Measurements from ENCODE around the gene NAP1L4.

NAP1L4 gene

GRCh38 chr11:2934611-2935239, 57.4 kb downstream of the NAP1L4 start:
- peak in 1 of 2 donors; percentile 59 for DNase-seq
- intact Hi-C loops (cut with DNase I; ENCODE audit: low total_unique reads) = no loop called here
- H3K4me1 ChIP-seq = peaks cover 0 to 30% (median 18%) of the 10 kb centered on the region in 4 donors
- H3K36me3 ChIP-seq = no peaks in the 10 kb centered on the region
- no peak overlapping the region for H3K27ac ChIP-seq
- H3K9me3 ChIP-seq = peaks cover 0 to 19% (median 6%) of the 10 kb centered on the region in 3 donors
- peaks cover 0 to 1% of the 10 kb centered on the region in 2 donors for H3K27me3 ChIP-seq
- no peak overlapping the region for H3K4me3 ChIP-seq
- TF ChIP-seq, protein P1, sequence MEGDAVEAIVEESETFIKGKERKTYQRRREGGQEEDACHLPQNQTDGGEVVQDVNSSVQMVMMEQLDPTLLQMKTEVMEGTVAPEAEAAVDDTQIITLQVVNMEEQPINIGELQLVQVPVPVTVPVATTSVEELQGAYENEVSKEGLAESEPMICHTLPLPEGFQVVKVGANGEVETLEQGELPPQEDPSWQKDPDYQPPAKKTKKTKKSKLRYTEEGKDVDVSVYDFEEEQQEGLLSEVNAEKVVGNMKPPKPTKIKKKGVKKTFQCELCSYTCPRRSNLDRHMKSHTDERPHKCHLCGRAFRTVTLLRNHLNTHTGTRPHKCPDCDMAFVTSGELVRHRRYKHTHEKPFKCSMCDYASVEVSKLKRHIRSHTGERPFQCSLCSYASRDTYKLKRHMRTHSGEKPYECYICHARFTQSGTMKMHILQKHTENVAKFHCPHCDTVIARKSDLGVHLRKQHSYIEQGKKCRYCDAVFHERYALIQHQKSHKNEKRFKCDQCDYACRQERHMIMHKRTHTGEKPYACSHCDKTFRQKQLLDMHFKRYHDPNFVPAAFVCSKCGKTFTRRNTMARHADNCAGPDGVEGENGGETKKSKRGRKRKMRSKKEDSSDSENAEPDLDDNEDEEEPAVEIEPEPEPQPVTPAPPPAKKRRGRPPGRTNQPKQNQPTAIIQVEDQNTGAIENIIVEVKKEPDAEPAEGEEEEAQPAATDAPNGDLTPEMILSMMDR (IDR thresholded peaks at IDR 0.05) = no peak

GRCh38 chr11:2934021-2934550, 58.0 kb downstream of the NAP1L4 start:
- peaks cover 0 to 7% of the 10 kb centered on the region in 2 donors for H3K27me3 ChIP-seq
- H3K27ac ChIP-seq = peak overlapping the region in 1 of 2 donors; percentile 35
- DNase-seq = no peak
- TF ChIP-seq, protein P1 (IDR thresholded peaks at IDR 0.05) = no peak
- H3K9me3 ChIP-seq = peaks cover 0 to 19% (median 6%) of the 10 kb centered on the region in 3 donors
- intact Hi-C loops (cut with DNase I; ENCODE audit: low total_unique reads) = no loop called here
- no peak overlapping the region for H3K4me3 ChIP-seq
- H3K4me1 ChIP-seq = peaks cover 0 to 37% (median 23%) of the 10 kb centered on the region in 4 donors
- H3K36me3 ChIP-seq = no peaks in the 10 kb centered on the region

- Histone ChIP-seq H3K27ac (peak overlapping the region; percentile 39 to 54), H3K27me3 (peaks cover 0 to 8% of the 10 kb centered on the region in 2 donors), H3K9me3 (peaks cover 0 to 13% (median 6%) of the 10 kb centered on the region in 3 donors), H3K4me3 (no peak overlapping the region), H3K4me1 (peaks cover 0 to 42% (median 28%) of the 10 kb centered on the region in 4 donors), H3K36me3 (no peaks in the 10 kb centered on the region)
- TF ChIP-seq, protein P1 (IDR thresholded peaks at IDR 0.05) = no peak
- intact Hi-C loops (cut with DNase I; ENCODE audit: low total_unique reads) = no loop called here
- peak; percentile 76 to 89 for DNase-seq
These were observed 58.6 kb downstream of the NAP1L4 start for GRCh38 chr11:2933375-2934020.

DNA sequence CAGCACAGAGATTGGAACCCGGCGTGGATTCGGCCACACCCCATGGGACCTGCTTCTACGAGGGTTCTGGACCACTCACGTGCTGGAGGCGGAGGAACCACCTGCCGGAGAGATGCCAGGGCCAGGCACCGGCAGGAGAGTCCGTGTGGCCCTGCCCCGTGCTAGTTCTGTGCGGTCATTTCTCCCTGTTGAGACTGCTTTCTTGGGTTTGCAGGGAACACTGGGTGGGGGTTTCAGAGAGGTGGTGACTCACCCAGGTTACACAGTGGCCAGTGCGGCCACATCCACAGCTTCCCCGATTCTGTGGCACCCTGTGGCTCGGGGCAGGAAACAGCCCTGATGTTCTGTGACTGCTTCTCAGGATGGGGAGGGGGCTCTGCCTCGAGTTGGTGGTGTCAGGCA, 59.3 kb downstream of the NAP1L4 start:
- DNase-seq = peak in 1 of 2 donors; percentile 70
- Histone ChIP-seq H3K27me3 (peaks cover 0 to 9% of the 10 kb centered on the region in 2 donors), H3K36me3 (no peaks in the 10 kb centered on the region), H3K4me3 (no peak overlapping the region), H3K27ac (peak overlapping the region; percentile 39 to 54), H3K4me1 (peaks cover 0 to 49% (median 31%) of the 10 kb centered on the region in 4 donors), H3K9me3 (peaks cover 0 to 9% (median 4%) of the 10 kb centered on the region in 3 donors)
- TF ChIP-seq, protein P1 (IDR thresholded peaks at IDR 0.05) = no peak
- intact Hi-C loops (cut with DNase I; ENCODE audit: low total_unique reads) = no loop called here

GRCh38 chr11:2931771-2932738, 60.1 kb downstream of the NAP1L4 start:
- Histone ChIP-seq H3K27me3 (peaks cover 0 to 11% of the 10 kb centered on the region in 2 donors), H3K4me3 (no peak overlapping the region), H3K36me3 (no peaks in the 10 kb centered on the region), H3K9me3 (peaks cover 0 to 1% (median 0%) of the 10 kb centered on the region in 3 donors), H3K4me1 (peaks cover 0 to 51% (median 32%) of the 10 kb centered on the region in 4 donors), H3K27ac (peak overlapping the region; percentile 39 to 54)
- TF ChIP-seq, protein P1 (IDR thresholded peaks at IDR 0.05) = no peak
- intact Hi-C loops (cut with DNase I; ENCODE audit: low total_unique reads) = no loop called here
- DNase-seq = peak in 1 of 2 donors; percentile 66

Data from tibial artery (tissue), 4 donors.